Thymus (tissue), 11 donors: ENCODE measurements around the gene SERPINA1. TPM values are rescaled to one million over a fixed set of nuclear protein-coding genes. Genes with fewer than 3 reads are reported as not detected.
"Not testable (repeated sequence)": the region's sequence is repeated elsewhere in the genome, so short reads cannot be mapped to it uniquely, and the experiment has no call there.

Experiments
- DNase-seq, 9 donors: peaks; one replicate each; pipeline ENCODE4 v3.0.0-alpha.2; 2013; ENCODE audit warnings: low spot score in 9 of 9, low read depth in 6 of 9, missing footprints in 1 of 9
- H3K27ac ChIP-seq, 2 donors: one replicate each; pipeline ENCODE4 v1.5.1; 2013; ENCODE audit warnings: control low read depth in 1 of 2, low read depth in 1 of 2, low read length in 1 of 2, mild to moderate bottlenecking in 1 of 2, moderate library complexity in 1 of 2
- H3K27me3 ChIP-seq, 2 donors: one replicate each; pipeline ENCODE4 v1.5.1; 2013; ENCODE audit warnings: low read length in 1 of 2; ENCODE audit not compliant: control insufficient read depth in 2 of 2, insufficient read depth in 1 of 2
- H3K36me3 ChIP-seq, 2 donors: one replicate each; pipeline ENCODE4 v1.5.1; 2013; ENCODE audit warnings: low read length in 1 of 2, mild to moderate bottlenecking in 1 of 2, moderate library complexity in 1 of 2; ENCODE audit not compliant: control insufficient read depth in 2 of 2, insufficient read depth in 2 of 2
- H3K4me1 ChIP-seq, 2 donors: one replicate each; pipeline ENCODE4 v1.5.1; 2013; ENCODE audit warnings: low read length in 2 of 2; ENCODE audit not compliant: control insufficient read depth in 2 of 2, insufficient read depth in 2 of 2
- H3K4me3 ChIP-seq, 2 donors: one replicate each; pipeline ENCODE4 v1.5.1; 2013; ENCODE audit warnings: low read length in 2 of 2, control low read depth in 1 of 2, mild to moderate bottlenecking in 1 of 2
- H3K9me3 ChIP-seq, 2 donors: one replicate each; pipeline ENCODE4 v1.5.1; 2013; ENCODE audit warnings: low read length in 1 of 2, mild to moderate bottlenecking in 1 of 2; ENCODE audit not compliant: control insufficient read depth in 2 of 2, insufficient read depth in 1 of 2
- WGBS: extraction: QIAGEN DNeasy Blood & Tissue Kit; methylation state at CpG from one replicate; pipeline ENCODE4 v1.1.7; 2013; 5-methylcytosine and 5-hydroxymethylcytosine counted together
- polyA plus RNA-seq: library from polyadenylated mRNA; stranded (reverse); fragments of 200-250 nt; gene quantifications from one replicate; pipeline ENCODE4 v1.2.3, GENCODE V29; 2013
- total RNA-seq: library from RNA; stranded (reverse); fragments of 120-200 nt; gene quantifications from one replicate; pipeline ENCODE4 v1.2.4, GENCODE V29; 2013
- donor health status: healthy.

Gene SERPINA1
- total and polyA plus RNA-seq, 2 donors: 9.4 to 26.8 TPM

DNA sequence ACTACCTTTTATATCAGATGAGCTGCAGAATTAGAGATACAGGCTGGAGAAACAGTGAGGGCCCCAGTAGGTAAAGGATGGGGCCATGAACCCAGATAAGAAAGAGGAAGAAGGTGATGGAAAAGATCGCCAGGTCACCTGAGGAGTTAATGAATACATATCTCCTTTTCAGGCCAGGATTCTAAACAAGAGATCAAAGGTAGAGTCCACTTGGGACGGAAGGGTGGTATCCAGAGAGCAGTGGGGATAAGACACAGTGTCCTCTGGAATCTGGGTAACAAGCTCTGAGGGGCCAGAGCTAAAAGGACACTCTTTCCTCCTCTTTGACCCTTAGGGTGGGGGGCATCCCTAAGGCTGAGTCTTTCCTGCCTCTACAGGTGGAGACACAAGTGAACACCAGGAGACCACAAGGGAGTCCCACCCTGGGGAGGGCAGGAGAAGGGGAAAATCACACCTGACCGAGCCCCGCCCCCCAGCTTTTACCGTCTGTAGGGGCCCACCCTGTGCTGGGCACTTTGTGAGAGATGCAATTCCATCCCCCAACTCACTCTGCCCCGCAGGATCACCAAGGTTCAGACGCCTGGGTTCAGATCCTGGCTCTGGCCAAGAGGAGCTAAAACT is 27.3 kb downstream of the SERPINA1 start:
- WGBS: 85% methylated on average over 7 of the region's 7 CpGs
- H3K9me3 ChIP-seq: no peaks in the 10 kb centered on the region
- H3K27ac ChIP-seq: no peak overlapping the region
- peaks cover 0 to 2% of the 10 kb centered on the region in 2 donors for H3K27me3 ChIP-seq
- H3K36me3 ChIP-seq: no peaks in the 10 kb centered on the region
- H3K4me3 ChIP-seq: no peak overlapping the region
- no peaks in the 10 kb centered on the region for H3K4me1 ChIP-seq
- no peak for DNase-seq

DNA sequence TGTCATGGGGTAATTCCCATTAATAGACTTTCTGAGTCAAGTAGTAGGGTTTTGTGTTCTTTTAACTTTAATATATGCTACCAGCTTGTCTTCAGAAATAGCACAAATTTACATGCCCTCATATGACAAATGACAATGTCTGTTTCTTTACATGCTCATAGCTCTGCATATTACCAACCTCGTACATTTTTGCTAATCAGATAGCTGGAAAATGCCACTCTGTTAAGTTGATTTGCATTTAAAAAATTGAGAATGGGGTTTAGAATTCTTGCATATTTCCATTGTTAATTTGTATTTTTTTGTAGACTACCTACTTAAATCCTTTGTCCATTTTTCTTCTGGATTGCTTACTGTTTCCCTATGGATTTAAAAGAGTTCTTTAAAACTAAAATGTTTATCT is 31.2 kb downstream of the SERPINA1 start:
- H3K36me3 ChIP-seq: no peaks in the 10 kb centered on the region
- H3K27ac ChIP-seq: no peak overlapping the region
- H3K9me3 ChIP-seq: no peaks in the 10 kb centered on the region
- H3K4me1 ChIP-seq: no peaks in the 10 kb centered on the region
- no peak overlapping the region for H3K4me3 ChIP-seq
- no peak for DNase-seq
- WGBS: 55% methylated on average over 1 of the region's 1 CpG
- peaks cover 0 to 6% of the 10 kb centered on the region in 2 donors for H3K27me3 ChIP-seq

GRCh38 chr14:94356379-94357056 is 31.9 kb downstream of the SERPINA1 start:
- no peak for DNase-seq
- Histone ChIP-seq H3K27ac (no peak overlapping the region), H3K27me3 (peaks cover 0 to 6% of the 10 kb centered on the region in 2 donors), H3K4me3 (no peak overlapping the region), H3K36me3 (no peaks in the 10 kb centered on the region), H3K4me1 (no peaks in the 10 kb centered on the region), H3K9me3 (no peaks in the 10 kb centered on the region)
- WGBS: 93% methylated on average over 5 of the region's 5 CpGs

DNA sequence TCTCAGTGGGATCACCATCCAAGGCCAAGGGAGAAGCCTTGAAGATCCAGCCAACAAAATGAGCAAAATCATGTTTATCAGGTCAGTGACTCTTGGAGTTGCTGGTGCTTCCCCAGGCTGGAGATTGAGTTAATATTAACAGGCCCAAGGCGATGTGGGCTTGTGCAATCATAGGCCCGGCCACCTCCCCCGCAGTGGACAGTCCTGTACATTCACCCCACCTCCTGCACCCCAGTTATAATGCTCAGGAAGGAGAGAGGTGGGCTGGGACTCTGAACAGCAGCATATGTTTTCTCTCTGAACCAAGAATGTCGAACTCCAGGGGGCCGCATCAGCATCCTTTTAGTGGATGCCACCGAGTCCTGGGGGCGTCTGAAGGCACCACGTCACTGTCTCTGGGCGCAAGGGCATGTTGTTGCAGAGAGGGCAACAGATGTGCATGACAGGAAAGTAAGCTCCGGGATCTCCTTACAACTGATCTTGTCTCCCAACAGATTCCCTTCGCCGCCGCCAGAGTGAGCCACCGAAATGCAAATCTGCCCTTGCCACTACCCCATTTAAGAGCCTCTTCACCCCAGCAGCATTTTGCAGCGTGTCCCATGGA is 33.1 kb downstream of the SERPINA1 start:
- no peaks in the 10 kb centered on the region for H3K4me1 ChIP-seq
- no peaks in the 10 kb centered on the region for H3K9me3 ChIP-seq
- WGBS: 27% methylated on average over 15 of the region's 15 CpGs
- no peaks in the 10 kb centered on the region for H3K36me3 ChIP-seq
- no peak overlapping the region for H3K27ac ChIP-seq
- DNase-seq: no peak
- H3K4me3 ChIP-seq: no peak overlapping the region
- peaks cover 0 to 6% of the 10 kb centered on the region in 2 donors for H3K27me3 ChIP-seq

DNA sequence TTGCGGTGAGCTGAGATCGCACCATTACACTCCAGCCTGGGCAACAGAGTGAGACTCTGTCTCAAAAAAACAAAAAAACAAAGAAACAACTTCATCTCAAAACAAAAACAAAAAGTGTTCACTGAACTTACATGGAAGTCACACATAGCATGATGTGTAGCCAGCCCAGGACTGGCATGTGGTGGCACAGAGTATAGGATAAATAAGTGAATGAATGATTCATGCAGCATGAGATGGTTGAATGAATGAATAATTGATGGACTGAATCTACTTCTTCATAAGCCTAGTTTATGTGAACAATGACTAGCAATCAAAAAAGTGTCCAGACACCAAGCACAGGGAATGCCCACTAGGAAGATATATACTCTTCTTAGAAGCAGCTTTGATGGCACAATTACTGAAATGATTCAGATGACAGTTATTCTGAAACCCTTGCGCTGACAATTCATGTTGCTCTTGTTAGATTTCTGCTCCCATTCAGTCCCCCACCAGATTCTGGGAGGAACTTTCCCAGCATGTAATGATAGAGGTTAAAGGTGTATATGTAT is 33.7 kb downstream of the SERPINA1 start:
- Histone ChIP-seq H3K4me1 (no peaks in the 10 kb centered on the region), H3K36me3 (no peaks in the 10 kb centered on the region), H3K4me3 (no peak overlapping the region), H3K27ac (no peak overlapping the region), H3K27me3 (peaks cover 0 to 6% of the 10 kb centered on the region in 2 donors), H3K9me3 (no peaks in the 10 kb centered on the region)
- 97% methylated on average over 3 of the region's 3 CpGs for WGBS
- no peak for DNase-seq

DNA sequence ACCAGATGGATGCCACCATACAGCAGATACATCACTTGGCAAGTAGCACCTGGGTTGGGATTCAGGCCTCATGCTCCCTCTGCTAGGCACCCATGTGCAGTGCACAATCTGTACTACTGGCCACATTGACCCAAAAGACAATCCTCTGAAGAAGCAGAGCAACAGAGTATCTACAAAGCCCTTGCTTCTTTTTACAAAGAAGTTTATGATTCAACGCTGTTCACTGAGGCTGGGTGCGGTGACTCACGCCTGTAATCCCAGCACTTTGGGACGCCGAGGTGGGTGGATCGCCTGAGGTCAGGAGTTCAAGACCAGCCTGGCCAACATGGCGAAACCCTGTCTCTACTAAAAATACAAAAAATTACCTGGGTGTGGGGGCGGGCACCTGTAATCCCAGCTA is 34.2 kb downstream of the SERPINA1 start:
- H3K4me3 ChIP-seq, H3K4me1 ChIP-seq, H3K27me3 ChIP-seq, H3K36me3 ChIP-seq, DNase-seq, H3K9me3 ChIP-seq, H3K27ac ChIP-seq: not testable (repeated sequence)
- 97% methylated on average over 8 of the region's 8 CpGs for WGBS

DNA sequence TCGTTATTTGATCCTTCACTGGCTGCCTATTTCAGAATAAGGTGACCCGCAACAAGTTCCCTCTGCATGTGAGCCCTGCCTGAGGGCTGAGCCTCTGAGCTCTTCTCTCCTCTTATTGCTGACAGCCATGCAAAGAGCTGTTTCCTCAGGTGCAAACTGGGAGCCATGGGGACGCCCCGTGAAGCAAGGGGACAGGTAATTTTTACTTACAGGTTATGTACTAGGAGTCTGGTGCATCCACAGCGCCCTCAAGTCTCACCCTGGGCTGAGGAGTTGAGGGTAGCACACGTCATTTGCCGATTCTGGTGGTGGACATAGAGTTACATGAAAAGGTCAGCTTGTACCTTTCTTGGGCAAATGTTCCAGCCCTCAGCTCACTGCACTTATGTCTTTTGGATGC is 39.1 kb downstream of the SERPINA1 start:
- no peaks in the 10 kb centered on the region for H3K9me3 ChIP-seq
- WGBS: 91% methylated on average over 7 of the region's 7 CpGs
- no peak overlapping the region for H3K4me3 ChIP-seq
- no peaks in the 10 kb centered on the region for H3K4me1 ChIP-seq
- no peaks in the 10 kb centered on the region for H3K27me3 ChIP-seq
- DNase-seq: no peak
- no peak overlapping the region for H3K27ac ChIP-seq
- no peaks in the 10 kb centered on the region for H3K36me3 ChIP-seq

GRCh38 chr14:94348836-94349235 is 39.6 kb downstream of the SERPINA1 start:
- H3K27me3 ChIP-seq: no peaks in the 10 kb centered on the region
- no peaks in the 10 kb centered on the region for H3K4me1 ChIP-seq
- H3K9me3 ChIP-seq: no peaks in the 10 kb centered on the region
- DNase-seq: no peak
- no peak overlapping the region for H3K4me3 ChIP-seq
- H3K27ac ChIP-seq: no peak overlapping the region
- no peaks in the 10 kb centered on the region for H3K36me3 ChIP-seq

DNA sequence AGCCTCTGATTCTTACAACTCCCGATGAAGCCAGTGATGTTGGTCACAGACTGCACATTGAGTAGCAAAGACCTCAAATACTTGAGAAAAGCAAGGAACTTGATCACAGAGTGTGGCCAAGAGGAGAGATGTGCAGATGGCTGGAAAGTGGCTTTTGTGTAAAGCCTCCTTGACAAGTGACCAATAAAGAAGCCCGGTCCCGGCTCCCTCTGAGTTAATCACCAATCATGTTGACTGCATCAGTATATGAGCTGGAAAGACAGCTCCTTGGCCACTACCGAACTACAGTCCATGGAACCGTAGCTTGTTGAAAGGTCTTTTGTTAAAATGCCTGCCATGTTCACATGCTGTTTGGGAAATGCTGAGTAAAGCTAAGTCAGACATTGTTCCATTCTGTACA is 41.6 kb downstream of the SERPINA1 start:
- DNase-seq: no peak
- Histone ChIP-seq H3K27ac (peak overlapping the region in 1 of 2 donors; percentile 43), H3K27me3 (no peaks in the 10 kb centered on the region), H3K36me3 (no peaks in the 10 kb centered on the region), H3K4me1 (no peaks in the 10 kb centered on the region), H3K9me3 (no peaks in the 10 kb centered on the region), H3K4me3 (no peak overlapping the region)
- WGBS: 97% methylated on average over 5 of the region's 5 CpGs
